PFSK-1 (cell line): Measurements from ENCODE around the gene AFTPH.

ENCODE experiments used
- POLR2AphosphoS5 ChIP-seq: IDR thresholded peaks from 2 replicates; pipeline ENCODE4 v1.6.1; 2012; ENCODE audit warnings: low read depth, mild to moderate bottlenecking, control low read depth, low read length, moderate library complexity
- SIN3A ChIP-seq: IDR thresholded peaks from 2 replicates; pipeline ENCODE4 v1.6.1; 2012; ENCODE audit warnings: mild to moderate bottlenecking, low read length, moderate library complexity, borderline replicate concordance; ENCODE audit not compliant: insufficient read depth

- TF ChIP-seq SIN3A = no peak
- no peak for TF ChIP-seq POLR2AphosphoS5
Measured at GRCh38 chr2:64626146-64626809, 102.2 kb downstream of the AFTPH start.
